Activated gamma-delta T cell (primary cell): ENCODE results near the gene COPS6.
A peak's percentile ranks its signal among the peaks of the same experiment; 100 is the strongest.

Source experiments
- DNase-seq: peaks from one replicate; lab custom pipeline; 2025; lab: John Stamatoyannopoulos, UW
- total RNA-seq, 2 donors: gene quantifications; one replicate each; lab custom pipeline; 2026; lab: John Stamatoyannopoulos, UW

Gene COPS6
- 27.2 to 30.7 reads per million in 2 donors for total RNA-seq

DNA sequence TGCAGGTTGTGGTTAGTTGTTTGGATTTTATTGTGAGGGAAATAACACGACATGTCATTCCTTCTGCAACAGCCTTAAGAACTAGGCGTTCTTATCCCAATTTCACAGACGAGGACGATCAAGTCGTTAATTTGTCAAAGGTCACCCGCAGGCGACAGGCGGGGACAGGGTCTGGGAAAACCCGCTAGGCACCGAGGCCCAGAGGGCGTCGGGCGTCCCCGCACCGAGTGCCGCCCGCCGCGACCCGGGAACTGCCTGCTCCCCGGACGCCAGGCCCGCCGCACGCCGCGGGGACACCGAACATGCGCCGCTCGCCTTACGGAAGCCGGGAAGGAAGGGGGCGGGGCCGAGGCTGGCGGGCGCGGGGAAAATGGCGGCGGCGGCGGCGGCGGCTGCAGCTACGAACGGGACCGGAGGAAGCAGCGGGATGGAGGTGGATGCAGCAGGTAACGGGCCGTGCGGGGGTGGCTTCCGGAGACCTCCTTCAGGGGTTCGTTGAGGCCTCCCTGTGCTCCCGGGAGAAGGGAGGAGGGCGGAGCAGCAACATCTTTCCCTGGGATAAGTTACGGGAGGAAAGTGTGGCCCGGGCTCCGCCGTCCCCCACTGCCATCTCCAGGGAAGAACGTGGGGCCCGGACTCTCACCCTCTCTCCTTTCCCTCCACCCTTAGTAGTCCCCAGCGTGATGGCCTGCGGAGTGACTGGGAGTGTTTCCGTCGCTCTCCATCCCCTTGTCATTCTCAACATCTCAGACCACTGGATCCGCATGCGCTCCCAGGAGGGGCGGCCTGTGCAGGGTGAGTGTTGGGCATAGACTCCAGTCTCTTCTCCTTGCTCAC is at the start of gene COPS6:
TSS of gene COPS6 (plus strand) at position 349 of the 837 bp plus-strand sequence. CDS start at position 371, 22 bp downstream.
- DNase-seq = peak; percentile 82

- no peak for DNase-seq
Observed at GRCh38 chr7:100040575-100040974, 48.2 kb upstream of the COPS6 start.

- DNase-seq = no peak
Observed at GRCh38 chr7:100044718-100045117, 44.1 kb upstream of the COPS6 start.

DNA sequence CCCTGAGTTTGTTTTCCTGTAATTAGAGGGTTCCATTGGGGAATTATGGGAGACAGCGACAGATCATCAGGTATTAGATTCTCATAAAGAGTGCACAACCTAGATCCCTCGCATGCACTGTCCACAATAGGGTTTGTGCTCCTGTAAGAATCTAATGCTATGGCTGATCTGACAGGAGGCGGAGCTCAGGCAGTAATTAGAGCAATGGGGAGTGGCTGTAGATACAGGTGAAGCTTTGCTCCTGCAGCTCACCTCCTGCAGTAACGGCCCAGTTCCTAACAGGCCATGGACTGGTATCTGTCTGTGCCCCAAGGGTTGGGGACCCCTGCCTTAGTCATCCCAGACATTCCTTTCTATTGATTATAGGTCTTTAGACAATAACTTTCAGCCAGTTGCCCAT is 40.1 kb upstream of the COPS6 start:
- DNase-seq = no peak

DNA sequence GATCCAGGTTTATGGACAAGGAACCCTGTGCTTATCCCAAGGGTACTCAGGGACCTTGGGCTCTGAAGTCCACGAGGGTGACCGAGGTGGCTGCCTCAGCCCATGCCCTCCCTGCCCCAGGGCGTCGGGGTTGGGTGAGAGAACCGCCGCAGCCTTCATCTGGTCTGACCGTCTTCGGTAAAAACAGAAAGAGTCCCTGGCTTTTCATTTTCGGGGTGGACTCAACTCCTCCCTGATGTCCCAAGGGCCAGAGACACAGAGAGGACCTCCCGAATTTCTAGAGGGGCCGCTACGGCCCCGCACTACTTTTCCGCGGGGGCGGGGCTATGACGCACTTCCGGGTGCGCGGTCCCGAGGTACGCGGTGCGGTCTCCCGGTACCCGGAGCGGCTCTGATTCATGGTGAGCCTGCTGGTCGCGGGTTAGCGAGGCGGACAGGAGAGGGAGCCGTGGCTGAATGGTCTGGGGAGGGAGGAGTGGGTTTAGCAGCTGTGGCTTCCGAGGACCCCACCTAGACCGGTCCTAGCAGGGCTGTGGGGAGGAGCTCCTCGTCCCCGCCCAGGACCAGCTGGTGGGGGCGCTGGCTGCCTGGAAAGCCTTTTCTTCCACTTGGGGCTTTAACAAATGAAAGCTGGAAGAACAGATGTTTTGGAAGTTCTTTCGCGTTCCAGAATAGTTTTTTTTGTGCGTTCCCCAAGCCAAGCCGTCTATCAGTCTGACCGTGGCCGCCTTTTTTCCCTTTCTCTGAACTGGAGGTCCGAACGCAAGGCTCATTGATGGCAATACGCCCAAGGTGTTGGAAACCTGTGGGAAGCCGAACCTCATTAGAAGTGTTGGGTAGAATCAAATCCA is 39.1 kb upstream of the COPS6 start, which contains the start of gene ZSCAN21:
TSS of gene ZSCAN21 (plus strand) at position 334 of the 851 bp plus-strand sequence. CDS start 7,233 bp downstream, outside the sequence.
- peak; percentile 63 for DNase-seq

GRCh38 chr7:100051611-100052010 is 37.2 kb upstream of the COPS6 start:
- no peak for DNase-seq

DNA sequence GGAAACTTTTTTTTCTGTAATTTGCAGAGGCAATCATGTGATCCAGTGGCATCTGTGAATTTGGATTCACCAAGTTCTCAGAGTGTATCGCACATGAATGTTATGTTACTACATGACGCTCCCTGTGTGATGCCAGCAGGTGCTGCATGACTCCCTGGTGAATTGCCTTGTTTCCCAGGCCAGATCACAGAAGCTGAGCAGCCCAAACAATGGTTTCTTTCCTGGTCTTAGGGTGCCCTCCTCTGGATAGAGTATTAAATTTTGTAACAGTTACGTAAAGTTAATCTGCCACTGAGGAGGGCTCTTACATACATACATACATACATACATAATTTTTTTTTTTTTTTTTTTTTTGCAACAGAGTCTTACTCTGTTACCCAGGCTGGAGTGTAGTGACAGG is 35.6 kb upstream of the COPS6 start:
- no peak for DNase-seq

DNA sequence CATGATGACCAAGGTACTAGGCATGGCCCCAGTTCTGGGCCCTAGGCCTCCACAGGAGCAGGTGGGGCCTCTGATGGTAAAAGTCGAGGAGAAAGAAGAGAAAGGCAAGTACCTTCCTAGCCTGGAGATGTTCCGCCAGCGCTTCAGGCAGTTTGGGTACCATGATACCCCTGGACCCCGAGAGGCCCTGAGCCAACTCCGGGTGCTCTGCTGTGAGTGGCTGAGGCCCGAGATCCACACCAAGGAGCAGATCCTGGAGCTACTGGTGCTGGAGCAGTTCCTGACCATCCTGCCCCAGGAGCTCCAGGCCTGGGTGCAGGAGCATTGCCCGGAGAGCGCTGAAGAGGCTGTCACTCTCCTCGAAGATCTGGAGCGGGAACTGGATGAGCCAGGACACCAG is 31.8 kb upstream of the COPS6 start:
- no peak for DNase-seq

GRCh38 chr7:100059251-100059739 is 29.5 kb upstream of the COPS6 start:
- DNase-seq = no peak

DNA sequence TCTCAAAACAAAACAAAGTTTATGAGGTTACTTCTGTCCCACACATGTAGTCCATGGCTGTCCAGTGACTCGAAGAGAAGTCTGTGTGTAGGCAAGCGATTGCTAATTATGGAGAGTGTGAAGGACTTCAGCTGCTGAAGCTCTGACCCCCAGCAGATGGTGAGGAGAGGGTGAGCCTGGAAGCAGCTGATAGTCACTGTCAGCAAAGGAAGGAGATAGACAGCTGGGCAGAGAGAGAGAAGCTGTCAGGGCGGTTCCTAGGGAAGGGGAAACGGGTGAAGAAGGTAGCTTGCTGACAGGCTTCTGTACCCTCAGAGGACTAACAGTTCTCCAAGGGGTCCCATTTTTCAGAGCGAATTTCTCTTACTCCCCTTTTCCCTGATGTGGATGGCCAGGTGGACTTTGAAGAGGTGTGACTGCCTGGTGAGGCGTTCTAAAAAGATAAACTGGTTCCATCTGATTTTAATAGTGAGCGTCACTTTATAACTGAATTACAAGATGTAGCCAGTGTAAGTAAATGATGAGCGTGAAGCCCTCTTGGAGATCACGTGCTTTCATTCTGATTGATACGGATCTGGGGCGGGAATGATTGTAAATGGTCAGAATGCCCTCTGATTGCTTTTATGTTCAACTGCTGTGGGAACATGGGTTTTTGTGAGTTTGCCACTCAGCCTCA is 27.1 kb upstream of the COPS6 start:
- no peak for DNase-seq

DNA sequence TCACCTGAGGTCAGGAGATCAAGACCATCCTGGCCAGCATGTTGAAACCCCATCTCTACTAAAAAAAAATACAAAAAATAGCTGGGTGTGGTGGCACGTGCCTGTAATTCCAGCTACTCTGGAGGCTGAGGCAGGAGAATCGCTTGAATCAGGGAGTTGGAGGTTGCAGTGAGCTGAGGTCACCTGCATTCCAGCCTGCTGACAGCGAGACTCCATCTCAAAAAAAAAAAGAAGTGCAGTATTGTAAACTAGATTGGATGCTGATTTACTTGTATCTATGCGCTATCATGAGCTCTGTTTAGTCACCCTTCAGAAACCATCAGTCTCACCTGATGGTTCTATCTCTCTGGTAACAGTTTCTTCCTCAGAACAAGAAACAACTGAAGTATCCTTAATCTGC is 25.4 kb upstream of the COPS6 start:
- DNase-seq = no peak

GRCh38 chr7:100064162-100064561 is 24.6 kb upstream of the COPS6 start:
- no peak for DNase-seq

DNA sequence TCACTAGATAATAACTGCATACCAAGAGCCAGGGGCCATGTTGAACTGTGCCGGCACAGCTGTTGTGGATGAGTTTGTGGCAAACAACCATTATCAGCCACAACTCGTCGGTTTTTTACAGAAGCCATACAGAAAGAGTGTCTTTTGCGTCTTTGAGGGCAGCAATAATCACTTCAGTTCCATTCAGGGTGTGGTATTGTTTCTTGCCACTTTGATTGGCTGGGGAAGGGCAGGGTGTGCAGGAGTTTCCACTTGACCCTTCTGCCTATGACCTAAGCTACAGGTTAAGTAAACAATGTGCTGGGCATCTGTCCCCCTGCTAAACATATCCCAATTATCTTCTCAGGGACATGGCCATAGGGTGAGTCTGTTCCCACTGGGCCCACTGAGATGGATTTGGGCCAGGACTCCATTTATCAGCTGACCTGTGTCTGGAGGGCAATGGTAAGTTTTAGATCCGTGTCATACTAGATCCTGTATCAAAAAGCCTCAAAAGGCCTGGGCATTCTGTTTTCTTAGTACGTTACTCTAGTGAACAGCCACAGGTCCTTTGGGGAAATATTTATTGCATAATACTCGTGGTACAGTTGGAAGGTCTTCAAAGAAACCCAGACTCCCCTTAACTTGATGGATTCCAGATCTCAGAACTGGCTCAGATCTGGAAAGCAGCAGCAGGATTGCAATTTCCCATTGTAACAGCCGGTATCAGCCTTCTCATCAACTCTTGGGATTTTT is 23.1 kb upstream of the COPS6 start:
- DNase-seq = no peak

DNA sequence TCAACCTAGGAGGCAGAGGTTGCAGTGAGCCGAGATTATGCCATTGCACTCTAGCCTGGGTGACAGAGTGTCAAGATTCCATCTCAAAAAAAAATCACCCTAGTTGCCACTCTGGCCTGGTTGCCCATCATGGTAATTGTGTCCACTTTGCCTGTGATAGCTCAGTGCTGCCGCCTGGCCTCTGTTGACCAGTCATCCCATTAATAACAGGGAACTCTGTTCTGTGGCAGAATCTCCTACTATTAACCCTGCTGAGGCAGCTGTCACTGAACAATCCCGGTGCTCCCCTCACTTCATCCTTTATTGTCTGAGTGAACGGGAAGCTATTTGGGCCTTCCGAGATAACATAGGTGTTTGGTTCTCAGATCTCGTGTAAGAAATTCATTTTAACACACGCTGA is 21.8 kb upstream of the COPS6 start:
- no peak for DNase-seq

- DNase-seq = no peak
Observed at GRCh38 chr7:100069991-100070390, 18.8 kb upstream of the COPS6 start.

DNA sequence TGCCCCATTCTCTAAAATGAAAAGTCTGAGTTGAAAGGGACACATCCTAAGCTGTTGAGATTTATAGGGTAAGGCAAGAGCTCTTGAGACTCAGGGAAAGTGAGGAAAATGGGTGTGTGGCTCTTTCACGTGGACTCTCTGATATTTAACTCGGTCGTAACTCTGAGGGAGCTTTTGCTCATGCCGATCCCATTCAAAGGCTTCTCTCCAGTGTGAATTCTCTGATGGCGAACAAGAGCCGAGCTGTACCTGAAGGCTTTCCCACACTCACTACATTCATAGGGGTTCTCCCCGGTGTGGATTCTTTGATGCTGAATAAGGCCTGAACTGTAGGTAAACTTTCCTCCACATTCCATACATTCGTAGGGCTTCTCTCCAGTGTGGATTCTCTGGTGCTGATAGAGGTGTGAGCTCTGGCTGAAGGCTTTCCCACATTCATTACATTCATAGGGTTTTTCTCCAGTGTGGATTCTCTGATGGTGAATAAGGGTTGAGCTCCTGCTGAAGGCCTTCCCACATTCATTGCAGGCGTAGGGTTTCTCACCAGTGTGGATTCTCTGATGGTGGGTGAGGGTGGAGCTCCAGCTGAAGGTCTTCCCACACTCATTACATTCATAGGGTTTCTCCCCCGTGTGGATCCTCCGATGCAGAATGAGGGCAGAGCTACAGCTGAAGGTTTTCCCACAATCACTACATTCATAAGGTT is 17.6 kb upstream of the COPS6 start:
- no peak for DNase-seq

GRCh38 chr7:100072462-100072861 is 16.3 kb upstream of the COPS6 start:
- no peak for DNase-seq

DNA sequence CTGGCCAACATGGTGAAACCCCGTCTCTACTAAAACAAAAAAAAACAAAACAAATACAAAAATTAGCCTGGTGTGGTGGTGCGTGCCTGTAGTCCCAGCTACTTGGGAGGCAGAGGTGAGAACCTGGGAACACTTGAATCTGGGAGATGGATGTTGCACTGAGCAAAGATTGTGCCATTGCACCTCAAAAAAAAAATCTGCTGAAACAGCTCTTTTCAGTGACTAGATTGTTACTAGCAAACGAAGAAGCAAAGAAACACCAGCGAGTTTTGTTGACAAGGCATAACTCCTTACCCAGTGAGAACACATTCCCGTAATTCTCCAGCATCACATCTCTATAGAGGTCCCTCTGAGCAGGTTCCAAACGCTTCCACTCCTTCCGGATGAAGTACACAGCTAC is 13.9 kb upstream of the COPS6 start:
- DNase-seq = no peak

DNA sequence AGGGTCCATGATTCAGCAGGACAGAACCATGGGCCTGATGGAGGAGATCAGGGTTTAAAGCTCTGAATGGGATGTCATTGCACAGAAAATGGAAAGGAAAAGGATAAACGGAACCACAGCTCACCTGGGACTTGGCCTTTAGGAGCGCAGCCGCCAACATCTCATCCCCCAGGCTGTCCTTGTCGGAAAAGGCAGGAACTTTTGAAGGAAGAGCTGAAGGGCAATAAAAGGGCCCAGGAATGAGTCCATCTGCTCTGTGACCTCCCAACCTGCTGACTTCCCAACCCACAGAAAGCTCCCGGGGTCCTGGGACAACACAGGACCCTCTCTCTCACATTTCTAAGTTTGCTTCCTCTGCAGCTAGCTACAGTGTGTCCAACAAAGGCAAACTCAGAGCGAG is 13.4 kb upstream of the COPS6 start:
- no peak for DNase-seq

GRCh38 chr7:100077205-100077604 is 11.6 kb upstream of the COPS6 start:
- DNase-seq = no peak
